Heart left ventricle (tissue), 13 donors: ENCODE measurements around the gene MRPS14.

Experiments used
- POLR2A ChIP-seq, 2 donors: fragments of 450-650 bp; IDR thresholded peaks; one replicate each; pipeline ENCODE4 v1.6.1; 2017; ENCODE audit warnings: antibody characterized with exemption in 2 of 2, mild to moderate bottlenecking in 2 of 2, moderate library complexity in 2 of 2
- TF ChIP-seq, protein P1 (sequence below), 12 donors: fragments of 200-600 bp; sonication (generic) in 4 of 12; IDR thresholded peaks; one replicate each; pipeline versions ENCODE4 v1.5.0 to v1.8.0; 2018 to 2022; ENCODE audit warnings: antibody characterized with exemption in 12 of 12, mild to moderate bottlenecking in 5 of 12
- donor health status: ischemic (EF 13 %, LVEDD 7.1; RV severe dilation, severe dysfunction).
- donor health status: DM: no; HTN: yes; CAD: no.
- donor health status: DM: no; HTN: no; CAD: no.
- donor health status: ischemic (EF 25% LVEDD 6.9; RV normal size, moderate dysfunction).
- donor health status: ischemic (EF 25% LVEDD 5.7; RV mildly dilated, moderate dysfunction).
- donor health status: ischemic (EF 35%, LVEDD 5.7; RV mildly dilated, moderate dysfunction).
- donor health status: nonischemic (EF 11% LVEDD 7.7; RV severe dilation, severe dysfunction).
- donor health status: DM: yes; HTN: yes; CAD: no.
- donor health status: PGD.
- donor health status: ischemic (EF 29% LVEDD 5.4; RV normal size, mild dysfunction).
- donor health status: nonischemic (EF 23%, LVEDD 6.1; RV moderate dilation, normal function).

DNA sequence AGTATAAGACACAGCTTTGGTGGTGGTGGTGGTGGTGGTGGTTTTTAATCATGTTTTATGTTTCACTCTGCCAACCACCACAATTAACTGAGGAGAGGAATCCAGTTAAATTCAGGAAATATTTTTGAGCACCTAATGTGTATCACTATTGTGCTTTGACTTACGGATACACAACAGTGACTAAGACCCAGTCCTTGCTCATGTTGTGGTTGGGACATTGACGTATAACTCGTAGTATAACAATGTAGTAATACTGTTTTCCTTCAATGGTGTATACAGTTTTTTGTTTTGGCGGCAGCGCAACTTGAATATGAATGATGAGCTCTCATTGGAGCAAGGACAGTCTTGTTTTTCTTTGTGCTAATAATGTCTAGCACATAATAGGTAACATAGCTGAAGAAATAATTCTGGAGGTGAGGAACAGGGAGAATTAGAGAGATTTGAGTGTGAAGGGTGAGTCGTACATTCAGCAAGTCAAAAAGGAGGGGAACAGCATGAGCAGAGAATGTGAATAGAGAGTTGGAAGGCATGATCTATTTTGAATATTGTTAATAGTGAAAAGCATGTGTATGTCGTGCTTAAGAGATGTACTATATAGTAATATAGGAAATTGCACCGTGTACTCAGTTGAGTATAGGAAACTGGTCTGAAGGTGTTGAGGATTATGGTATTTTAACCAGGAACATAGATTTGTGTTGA is 18.0 kb downstream of the MRPS14 start:
- TF ChIP-seq, protein P1, sequence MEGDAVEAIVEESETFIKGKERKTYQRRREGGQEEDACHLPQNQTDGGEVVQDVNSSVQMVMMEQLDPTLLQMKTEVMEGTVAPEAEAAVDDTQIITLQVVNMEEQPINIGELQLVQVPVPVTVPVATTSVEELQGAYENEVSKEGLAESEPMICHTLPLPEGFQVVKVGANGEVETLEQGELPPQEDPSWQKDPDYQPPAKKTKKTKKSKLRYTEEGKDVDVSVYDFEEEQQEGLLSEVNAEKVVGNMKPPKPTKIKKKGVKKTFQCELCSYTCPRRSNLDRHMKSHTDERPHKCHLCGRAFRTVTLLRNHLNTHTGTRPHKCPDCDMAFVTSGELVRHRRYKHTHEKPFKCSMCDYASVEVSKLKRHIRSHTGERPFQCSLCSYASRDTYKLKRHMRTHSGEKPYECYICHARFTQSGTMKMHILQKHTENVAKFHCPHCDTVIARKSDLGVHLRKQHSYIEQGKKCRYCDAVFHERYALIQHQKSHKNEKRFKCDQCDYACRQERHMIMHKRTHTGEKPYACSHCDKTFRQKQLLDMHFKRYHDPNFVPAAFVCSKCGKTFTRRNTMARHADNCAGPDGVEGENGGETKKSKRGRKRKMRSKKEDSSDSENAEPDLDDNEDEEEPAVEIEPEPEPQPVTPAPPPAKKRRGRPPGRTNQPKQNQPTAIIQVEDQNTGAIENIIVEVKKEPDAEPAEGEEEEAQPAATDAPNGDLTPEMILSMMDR (IDR thresholded peaks at IDR 0.05) = no peak
- TF ChIP-seq POLR2A (IDR thresholded peaks at IDR 0.05) = no peak
